Muscle layer of colon (tissue), 2 donors: ENCODE measurements around the gene NDRG3.
"Not testable (repeated sequence)": the region's sequence is repeated elsewhere in the genome, so short reads cannot be mapped to it uniquely, and the experiment has no call there.

Source experiments
- H3K27ac ChIP-seq: one replicate; pipeline ENCODE4 v1.7.0; 2013; ENCODE audit warnings: low read depth, mild to moderate bottlenecking, low read length, moderate library complexity
- H3K27me3 ChIP-seq, 2 donors: one replicate each; pipeline ENCODE4 v1.7.0; 2013; ENCODE audit warnings: low read length in 2 of 2, mild to moderate bottlenecking in 2 of 2; ENCODE audit not compliant: insufficient read depth in 2 of 2, control insufficient read depth in 1 of 2
- H3K36me3 ChIP-seq: one replicate; pipeline ENCODE4 v1.7.0; 2013; ENCODE audit warnings: mild to moderate bottlenecking, low read length; ENCODE audit not compliant: insufficient read depth
- H3K4me1 ChIP-seq: one replicate; pipeline ENCODE4 v1.7.0; 2013; ENCODE audit warnings: mild to moderate bottlenecking, low read length; ENCODE audit not compliant: insufficient read depth
- H3K4me3 ChIP-seq, 2 donors: one replicate each; pipeline ENCODE4 v1.7.0; 2013; ENCODE audit warnings: low read length in 2 of 2, low read depth in 1 of 2, mild to moderate bottlenecking in 1 of 2, moderate library complexity in 1 of 2
- H3K9ac ChIP-seq: one replicate; pipeline ENCODE4 v1.7.0; 2013; ENCODE audit warnings: low read length
- H3K9me3 ChIP-seq: one replicate; pipeline ENCODE4 v1.7.0; 2013; ENCODE audit warnings: mild to moderate bottlenecking, low read length
- donor health status: abdominal sarcoma.
- donor health status: Adenocarcinoma of cecum.

NDRG3 gene

DNA sequence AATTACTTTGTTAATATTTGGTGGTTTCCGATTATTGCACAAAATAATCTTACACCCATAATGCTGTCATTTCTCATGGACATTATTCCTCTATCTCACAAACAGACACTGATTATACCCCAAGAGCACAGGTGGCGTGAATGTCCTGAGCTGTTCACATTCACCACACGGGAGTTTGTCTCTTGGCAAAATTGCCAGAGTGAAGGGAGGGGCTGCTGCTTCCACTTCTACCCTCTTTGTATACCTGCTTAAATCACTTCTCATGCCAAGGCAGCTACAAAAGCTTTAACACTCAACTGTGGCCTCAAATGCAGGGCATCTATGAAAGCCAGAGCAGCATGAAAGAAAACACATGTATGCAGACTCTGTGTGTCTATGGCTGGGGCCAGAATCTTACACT is 58.0 kb downstream of the NDRG3 start:
- peaks cover 12% of the 10 kb centered on the region for H3K36me3 ChIP-seq

DNA sequence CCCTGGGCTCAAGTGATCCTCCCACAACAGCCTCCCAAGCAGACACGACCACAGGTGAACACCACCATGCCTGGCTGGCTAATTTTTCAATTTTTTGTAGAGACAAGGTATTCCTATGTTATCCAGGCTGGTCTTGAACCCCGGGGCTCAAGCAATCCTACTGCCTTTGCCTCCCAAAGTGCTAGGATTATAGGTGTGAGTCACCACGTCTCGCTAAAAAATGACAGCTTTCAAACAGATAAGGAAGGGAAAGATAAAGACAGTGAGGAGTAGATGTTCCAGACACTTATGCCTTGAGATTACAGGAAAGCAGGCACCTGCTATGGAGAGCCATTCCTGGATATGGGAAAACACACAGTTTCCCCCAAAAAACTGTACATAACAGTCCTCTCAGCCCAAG is 58.9 kb downstream of the NDRG3 start:
- Histone ChIP-seq H3K4me1 (no peaks in the 10 kb centered on the region), H3K9me3 (no peaks in the 10 kb centered on the region), H3K27ac (no peak overlapping the region), H3K36me3 (peaks cover 12% of the 10 kb centered on the region), H3K9ac (no peak overlapping the region), H3K27me3 (no peaks in the 10 kb centered on the region), H3K4me3 (no peak overlapping the region)

More for the DNA sequence above, 58.0 kb downstream of the NDRG3 start:
- no peak overlapping the region for H3K9ac ChIP-seq
- H3K27ac ChIP-seq: no peak overlapping the region
- no peaks in the 10 kb centered on the region for H3K4me1 ChIP-seq
- no peaks in the 10 kb centered on the region for H3K27me3 ChIP-seq
- H3K9me3 ChIP-seq: no peaks in the 10 kb centered on the region
- H3K4me3 ChIP-seq: no peak overlapping the region

DNA sequence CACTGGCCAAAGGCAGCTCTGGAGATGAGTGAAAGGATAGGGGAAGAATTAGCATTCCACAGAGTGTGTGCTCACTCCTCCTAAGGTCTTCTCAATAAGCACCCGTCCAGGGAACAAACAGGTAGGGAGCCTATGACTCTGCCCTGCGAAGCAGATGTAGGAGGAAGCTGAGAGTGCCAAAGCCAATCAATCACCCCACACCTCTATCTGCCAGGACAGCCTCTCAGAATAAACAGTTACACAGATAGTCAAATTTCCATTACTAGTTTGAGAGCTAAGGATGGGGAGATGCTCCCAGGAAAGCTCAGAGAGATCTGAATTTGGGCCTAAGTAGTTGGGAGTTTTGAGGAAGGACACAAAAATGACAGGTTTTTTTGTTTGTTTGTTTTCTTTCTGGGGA is 59.4 kb downstream of the NDRG3 start:
- Histone ChIP-seq H3K9me3 (no peaks in the 10 kb centered on the region), H3K36me3 (peaks cover 12% of the 10 kb centered on the region), H3K4me3 (no peak overlapping the region), H3K27me3 (no peaks in the 10 kb centered on the region), H3K9ac (no peak overlapping the region), H3K27ac (no peak overlapping the region), H3K4me1 (no peaks in the 10 kb centered on the region)

DNA sequence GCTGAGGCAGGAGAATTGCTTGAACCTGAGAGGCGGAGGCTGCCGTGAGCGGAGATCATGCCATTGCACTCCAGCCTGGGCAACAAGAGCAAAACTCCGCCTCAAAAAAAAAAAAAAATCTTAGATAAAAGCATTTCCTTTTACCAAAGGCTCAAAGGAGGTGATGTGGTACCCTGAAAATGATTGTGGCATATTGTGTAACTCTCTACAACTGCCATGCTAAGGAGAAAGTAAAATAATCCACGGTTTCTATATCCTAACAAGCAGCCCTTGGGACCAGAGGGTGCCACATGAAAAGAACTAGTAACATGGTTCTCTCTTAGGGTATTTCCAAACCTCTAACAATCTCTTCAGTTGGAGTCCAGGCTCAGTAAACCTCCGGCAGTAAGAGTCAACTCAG is 61.1 kb downstream of the NDRG3 start:
- H3K9ac ChIP-seq: no peak overlapping the region
- no peaks in the 10 kb centered on the region for H3K27me3 ChIP-seq
- no peaks in the 10 kb centered on the region for H3K9me3 ChIP-seq
- H3K36me3 ChIP-seq: peaks cover 12% of the 10 kb centered on the region
- no peak overlapping the region for H3K27ac ChIP-seq
- H3K4me3 ChIP-seq: no peak overlapping the region
- no peaks in the 10 kb centered on the region for H3K4me1 ChIP-seq

DNA sequence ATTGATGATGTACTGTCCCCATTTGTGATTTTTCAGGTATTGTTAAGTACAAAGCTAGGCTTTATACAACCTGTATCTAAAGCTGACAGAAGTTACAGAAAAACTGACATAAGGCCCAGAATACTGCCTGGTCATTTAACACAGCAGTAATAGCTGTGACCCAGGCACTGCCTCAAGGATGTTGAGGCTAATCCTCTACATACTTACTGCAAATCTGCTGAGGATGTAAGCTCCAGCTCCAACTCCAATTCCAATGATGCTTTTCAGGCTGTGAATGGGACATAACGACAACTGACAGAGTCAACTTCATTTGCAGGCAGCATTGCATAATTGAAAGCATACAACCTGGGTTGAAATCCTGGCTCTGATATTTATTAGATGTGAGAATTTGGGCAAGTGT is 63.6 kb downstream of the NDRG3 start:
- H3K27me3 ChIP-seq: no peaks in the 10 kb centered on the region
- no peaks in the 10 kb centered on the region for H3K9me3 ChIP-seq
- no peak overlapping the region for H3K9ac ChIP-seq
- H3K36me3 ChIP-seq: peaks cover 12% of the 10 kb centered on the region
- H3K4me1 ChIP-seq: no peaks in the 10 kb centered on the region
- H3K27ac ChIP-seq: no peak overlapping the region
- no peak overlapping the region for H3K4me3 ChIP-seq

DNA sequence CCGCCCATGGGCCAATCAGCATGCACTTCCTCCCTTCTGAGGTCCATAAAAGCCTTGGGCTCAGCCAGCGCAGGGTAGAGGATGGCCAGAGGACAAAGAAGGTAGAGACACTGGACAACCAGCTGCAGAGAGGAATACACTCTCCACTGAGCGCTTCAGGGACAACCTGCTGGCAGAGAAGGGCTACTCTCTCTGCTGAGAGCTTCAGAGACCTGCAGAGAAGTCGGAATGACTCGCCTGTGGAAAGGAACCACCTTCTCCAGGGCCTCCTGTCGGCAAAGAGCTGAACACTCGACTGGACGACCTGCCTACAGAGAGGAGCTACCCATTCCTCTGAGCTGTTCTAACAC is 68.5 kb downstream of the NDRG3 start:
- Histone ChIP-seq H3K27ac (no peak overlapping the region), H3K4me1 (no peaks in the 10 kb centered on the region), H3K27me3 (no peaks in the 10 kb centered on the region), H3K9me3 (no peaks in the 10 kb centered on the region), H3K9ac (no peak overlapping the region), H3K4me3 (no peak overlapping the region), H3K36me3 (peaks cover 10% of the 10 kb centered on the region)

DNA sequence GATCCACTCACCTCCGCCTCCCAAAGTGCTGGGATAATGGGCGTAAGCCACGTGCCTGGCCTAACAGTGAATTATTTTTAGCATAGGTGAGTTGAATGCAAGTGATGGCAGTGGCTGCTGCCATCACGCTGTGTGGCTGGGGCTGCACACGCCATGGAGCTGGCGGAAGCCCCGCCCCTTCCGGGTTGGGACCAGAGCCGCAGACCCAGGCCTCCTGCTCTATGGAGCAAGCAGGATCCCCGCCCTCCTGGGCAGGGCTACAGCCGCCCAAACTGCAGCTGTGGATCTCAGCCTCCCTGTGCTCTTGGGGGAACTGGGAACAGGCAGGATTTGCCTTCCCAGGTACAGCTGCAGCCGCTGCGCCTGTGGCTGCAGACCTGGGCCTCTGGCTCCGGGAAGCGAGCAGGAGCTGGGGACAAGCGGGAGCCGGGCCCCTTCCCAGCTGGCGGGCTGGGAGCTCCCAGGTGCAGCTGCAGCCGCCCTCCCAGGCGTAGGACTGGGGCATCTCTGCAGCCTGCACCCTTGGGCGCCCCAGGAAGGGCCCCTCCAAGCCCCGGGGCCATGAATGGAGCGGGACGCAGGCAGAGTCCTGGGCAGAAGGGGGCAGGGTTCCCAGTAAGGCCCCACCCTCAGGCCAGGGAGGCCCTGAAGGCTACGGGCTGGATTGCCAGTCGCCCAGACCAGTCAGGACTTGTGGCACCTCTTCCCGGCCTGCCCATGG is 69.0 kb downstream of the NDRG3 start:
- H3K9ac ChIP-seq: no peak overlapping the region
- H3K27ac ChIP-seq: no peak overlapping the region
- no peaks in the 10 kb centered on the region for H3K4me1 ChIP-seq
- H3K9me3 ChIP-seq: no peaks in the 10 kb centered on the region
- H3K4me3 ChIP-seq: no peak overlapping the region
- peaks cover 10% of the 10 kb centered on the region for H3K36me3 ChIP-seq
- no peaks in the 10 kb centered on the region for H3K27me3 ChIP-seq

DNA sequence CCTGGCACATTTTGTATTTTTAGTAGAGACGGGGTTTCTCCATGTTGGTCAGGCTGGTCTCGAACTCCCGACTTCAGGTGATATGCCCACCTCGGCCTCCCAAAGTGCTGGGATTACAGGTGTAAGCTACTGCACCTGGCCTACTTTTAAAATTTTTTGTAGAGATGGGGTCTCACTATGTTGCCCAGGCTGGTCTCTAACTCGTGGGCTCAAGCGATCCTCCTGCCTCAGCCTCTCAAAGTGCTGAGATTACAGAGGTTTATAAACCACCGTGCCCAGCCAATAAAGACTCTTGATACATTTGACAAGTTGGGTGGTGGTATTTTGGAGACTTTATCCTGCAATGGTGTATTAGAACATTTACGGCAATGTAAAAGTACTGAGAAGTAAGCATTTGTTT is 70.3 kb downstream of the NDRG3 start:
- H3K4me1 ChIP-seq, H3K9me3 ChIP-seq, H3K27ac ChIP-seq, H3K27me3 ChIP-seq, H3K9ac ChIP-seq, H3K4me3 ChIP-seq: not testable (repeated sequence)
- H3K36me3 ChIP-seq: peaks cover 13% of the 10 kb centered on the region

DNA sequence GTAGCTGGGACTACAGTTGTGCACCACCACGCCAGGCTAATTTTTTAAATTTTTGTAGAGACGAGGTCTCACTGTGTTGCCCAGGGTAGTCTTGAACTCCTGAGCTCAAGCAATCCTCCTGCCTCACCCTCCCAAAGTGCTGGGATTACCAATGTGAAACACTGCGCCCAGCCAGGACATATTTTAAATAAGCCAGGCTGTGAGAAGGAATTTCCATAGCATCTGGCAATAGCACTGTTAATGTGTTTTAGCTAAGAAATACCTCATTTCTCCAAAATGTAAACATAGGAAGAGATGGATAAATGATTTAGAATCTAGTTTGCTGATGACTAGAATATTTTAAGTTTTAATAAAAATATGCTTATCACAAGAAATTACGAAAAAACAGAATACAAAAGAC is 72.9 kb downstream of the NDRG3 start:
- H3K27ac ChIP-seq: no peak overlapping the region
- peaks cover 13% of the 10 kb centered on the region for H3K36me3 ChIP-seq
- H3K4me3 ChIP-seq: no peak overlapping the region
- no peaks in the 10 kb centered on the region for H3K9me3 ChIP-seq
- no peaks in the 10 kb centered on the region for H3K4me1 ChIP-seq
- H3K27me3 ChIP-seq: no peaks in the 10 kb centered on the region
- H3K9ac ChIP-seq: no peak overlapping the region

DNA sequence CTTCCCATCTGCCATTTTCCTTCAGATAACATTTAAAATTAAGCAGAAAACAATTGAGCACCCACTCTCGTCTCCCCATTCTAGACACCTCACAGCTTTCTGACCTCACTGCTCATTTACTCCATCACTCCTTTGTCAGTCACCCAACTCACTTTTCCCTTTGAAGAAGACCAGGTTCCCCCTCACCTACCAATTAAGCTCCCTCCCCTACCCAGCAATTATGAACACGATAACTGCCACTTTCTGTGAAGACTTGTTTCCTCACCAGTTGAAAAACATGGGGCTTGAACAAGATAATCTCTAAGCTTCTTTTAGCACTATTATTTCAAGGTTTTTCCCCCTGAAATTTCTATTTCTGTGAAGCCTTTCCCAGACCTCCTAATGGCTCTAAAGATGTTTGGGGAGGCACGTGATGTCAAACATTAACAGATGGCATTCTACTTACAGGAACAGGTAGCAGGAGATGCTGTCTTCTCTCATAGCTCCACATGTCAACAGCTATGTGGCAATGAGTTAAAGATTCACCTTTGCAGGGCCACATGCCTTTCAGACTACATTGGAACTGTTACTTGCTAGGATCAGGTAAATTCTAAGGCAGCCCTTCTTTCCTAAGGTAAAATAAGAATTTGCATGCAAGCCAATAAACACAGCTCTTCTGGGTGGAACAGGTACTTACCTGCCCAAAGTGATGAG is 75.1 kb downstream of the NDRG3 start:
- Histone ChIP-seq H3K4me1 (no peaks in the 10 kb centered on the region), H3K27ac (no peak overlapping the region), H3K36me3 (peaks cover 4% of the 10 kb centered on the region), H3K4me3 (no peak overlapping the region), H3K9me3 (no peaks in the 10 kb centered on the region), H3K9ac (no peak overlapping the region), H3K27me3 (no peaks in the 10 kb centered on the region)

DNA sequence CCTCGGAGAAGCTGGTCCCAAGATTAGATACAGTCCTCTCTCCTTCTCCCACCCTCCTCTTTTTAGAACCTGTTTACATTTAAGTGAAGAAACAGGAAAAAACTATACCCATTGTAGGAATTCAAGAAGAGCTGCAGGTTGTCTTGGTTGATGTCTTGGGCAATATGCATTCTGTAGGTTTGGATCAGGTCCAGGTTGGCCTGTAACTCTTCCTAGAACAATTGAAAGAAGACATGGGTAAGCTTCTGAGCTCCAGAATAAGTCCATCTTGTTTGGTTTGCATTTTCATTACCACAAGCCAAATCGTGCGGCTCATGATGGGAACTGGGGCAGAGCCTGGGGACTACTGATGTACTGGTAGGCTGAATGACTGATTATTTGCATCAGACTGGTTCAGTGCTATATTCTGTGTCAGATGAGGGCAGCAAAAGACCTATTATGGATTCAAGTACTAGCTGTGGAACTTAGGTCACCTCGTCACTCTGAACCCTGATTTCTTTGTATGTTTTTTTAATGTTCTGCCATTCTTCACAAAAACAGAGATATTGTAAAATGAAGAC is 79.6 kb downstream of the NDRG3 start:
- Histone ChIP-seq H3K4me3 (no peak overlapping the region), H3K9ac (no peak overlapping the region), H3K4me1 (no peaks in the 10 kb centered on the region), H3K27ac (no peak overlapping the region), H3K36me3 (peaks cover 8% of the 10 kb centered on the region), H3K9me3 (no peaks in the 10 kb centered on the region), H3K27me3 (no peaks in the 10 kb centered on the region)

DNA sequence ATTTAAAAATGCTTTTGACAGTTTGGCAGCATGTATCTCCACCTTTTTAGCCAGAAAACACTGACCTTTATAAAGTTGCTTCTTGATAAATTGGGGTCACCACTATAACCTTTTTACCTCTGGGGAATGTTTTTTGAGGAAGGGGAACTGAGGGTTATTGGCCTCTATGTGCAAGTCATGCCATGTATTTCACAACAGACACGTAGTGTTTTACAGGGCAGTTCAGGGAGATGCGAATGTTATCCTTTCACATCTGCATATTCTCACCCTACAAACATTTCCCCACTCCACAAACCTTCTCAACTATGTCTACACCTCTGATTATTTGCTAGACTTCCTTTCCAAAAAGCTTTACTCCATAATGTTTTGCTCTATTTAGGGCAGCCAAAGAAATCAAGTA is 82.9 kb downstream of the NDRG3 start:
- no peaks in the 10 kb centered on the region for H3K27me3 ChIP-seq
- H3K9me3 ChIP-seq: no peaks in the 10 kb centered on the region
- H3K9ac ChIP-seq: no peak overlapping the region
- no peaks in the 10 kb centered on the region for H3K4me1 ChIP-seq
- peaks cover 8% of the 10 kb centered on the region for H3K36me3 ChIP-seq
- no peak overlapping the region for H3K27ac ChIP-seq
- H3K4me3 ChIP-seq: no peak overlapping the region
